ENCODE measurements around the gene HIPK1. TPM values are rescaled to one million over a fixed set of nuclear protein-coding genes. Genes with fewer than 3 reads are reported as not detected.

Gene HIPK1
- total RNA-seq, 1 experiment from 2014 or later = 41.5 TPM

- Histone ChIP-seq H3K4me1 (ENCODE audit: control insufficient read depth, insufficient read depth, low read length) (no peaks in the 10 kb centered on the region), H3K27ac (ENCODE audit: low read length) (no peak overlapping the region), H3K4me3 (ENCODE audit: low read depth in 2 of 2, low read length in 2 of 2) (no peak overlapping the region), H3K36me3 (ENCODE audit: control insufficient read depth, insufficient read depth, low read length) (no peaks in the 10 kb centered on the region; the same call in none of the 2 replicates), H3K27me3 (ENCODE audit: control insufficient read depth, insufficient read depth, low read length) (no peaks in the 10 kb centered on the region), H3K9me3 (ENCODE audit: control insufficient read depth, insufficient read depth, low read depth, low read length) (no peaks in the 10 kb centered on the region)
- CTCF ChIA-PET = no interaction called here
- POLR2A ChIA-PET = no interaction called here
- TF ChIP-seq CTCF (IDR thresholded peaks at IDR 0.05) (no peak), POLR2AphosphoS5 (IDR thresholded peaks at IDR 0.05; ENCODE audit: low read depth, low read length) (no peak), REST (IDR thresholded peaks at IDR 0.05; ENCODE audit: insufficient read depth in 1 of 2, low read depth in 2 of 2, low read length in 1 of 2) (no peak), TCF7L2 (IDR thresholded peaks at IDR 0.05; ENCODE audit: low read depth, low read length) (no peak), SIN3A (IDR thresholded peaks at IDR 0.05; ENCODE audit: borderline replicate concordance, insufficient read depth, low read depth, low read length) (no peak)
- intact Hi-C loops (cut with micrococcal nuclease; ENCODE audit: unreplicated experiment) (no loop called here), in situ Hi-C loops (cut with HindIII; ENCODE audit: low pct_unique_long_range_greater_than_20kb, low sequenced_read_pairs) (no loop called here)
- DNase-seq (ENCODE audit: low read depth, low spot score) (no peak), ATAC-seq (no peak)
- BruUV-seq (replicated peaks) = no TSS peak
These were observed 34.0 kb upstream of the HIPK1 start for GRCh38 chr1:113895098-113895497.

- no TSS peak for BruUV-seq (replicated peaks)
- DNase-seq (ENCODE audit: low read depth, low spot score) = no peak
- Histone ChIP-seq H3K36me3 (ENCODE audit: control insufficient read depth, insufficient read depth, low read length) (no peaks in the 10 kb centered on the region; the same call in none of the 2 replicates), H3K4me3 (ENCODE audit: low read depth in 2 of 2, low read length in 2 of 2) (no peak overlapping the region), H3K27me3 (ENCODE audit: control insufficient read depth, insufficient read depth, low read length) (no peaks in the 10 kb centered on the region), H3K27ac (ENCODE audit: low read length) (no peak overlapping the region), H3K4me1 (ENCODE audit: control insufficient read depth, insufficient read depth, low read length) (no peaks in the 10 kb centered on the region), H3K9me3 (ENCODE audit: control insufficient read depth, insufficient read depth, low read depth, low read length) (no peaks in the 10 kb centered on the region)
- no peak for TF ChIP-seq TCF7L2 (IDR thresholded peaks at IDR 0.05; ENCODE audit: low read depth, low read length)
- no peak for TF ChIP-seq POLR2AphosphoS5 (IDR thresholded peaks at IDR 0.05; ENCODE audit: low read depth, low read length)
- no peak for TF ChIP-seq CTCF (IDR thresholded peaks at IDR 0.05)
- no peak for TF ChIP-seq SIN3A (IDR thresholded peaks at IDR 0.05; ENCODE audit: borderline replicate concordance, insufficient read depth, low read depth, low read length)
- no peak for TF ChIP-seq REST (IDR thresholded peaks at IDR 0.05; ENCODE audit: insufficient read depth in 1 of 2, low read depth in 2 of 2, low read length in 1 of 2)
- ChIA-PET POLR2A (no interaction called here), CTCF (no interaction called here)
- ATAC-seq = no peak
- in situ Hi-C loops (cut with HindIII; ENCODE audit: low pct_unique_long_range_greater_than_20kb, low sequenced_read_pairs) = no loop called here
- intact Hi-C loops (cut with micrococcal nuclease; ENCODE audit: unreplicated experiment) = no loop called here
These were observed 33.2 kb upstream of the HIPK1 start for GRCh38 chr1:113895961-113896360.

Data from Panc1 (cell line).